ENCODE results near the gene IL17F.
"Not testable (repeated sequence)": the region's sequence is repeated elsewhere in the genome, so short reads cannot be mapped to it uniquely, and the experiment has no call there.

Gene IL17F

GRCh38 chr6:52243282-52243893 is 912 bp downstream of the IL17F start:
- no peak for DNase-seq

GRCh38 chr6:52241819-52242218 is 2.5 kb downstream of the IL17F start:
- no peak for DNase-seq

GRCh38 chr6:52233975-52234823 is 10.1 kb downstream of the IL17F start:
- peak; percentile 68 for DNase-seq

GRCh38 chr6:52233005-52233404 is 11.3 kb downstream of the IL17F start:
- no peak for DNase-seq

GRCh38 chr6:52231406-52232127 is 12.7 kb downstream of the IL17F start:
- peak; percentile 47 for DNase-seq

- DNase-seq = no peak
These were observed 13.6 kb downstream of the IL17F start for GRCh38 chr6:52230685-52231084.

- DNase-seq = peak; percentile 85
These were observed 16.8 kb downstream of the IL17F start for GRCh38 chr6:52227495-52227894.

- DNase-seq = peak; percentile 73
These were observed 23.0 kb downstream of the IL17F start for GRCh38 chr6:52221302-52221701.

GRCh38 chr6:52217761-52218160 is 26.5 kb downstream of the IL17F start:
- no peak for DNase-seq

- DNase-seq = no peak
These were observed 27.2 kb downstream of the IL17F start for GRCh38 chr6:52216932-52217575.

GRCh38 chr6:52215787-52216186 is 28.5 kb downstream of the IL17F start:
- no peak for DNase-seq

- DNase-seq = peak; percentile 50
These were observed 31.2 kb downstream of the IL17F start for GRCh38 chr6:52213127-52213526.

GRCh38 chr6:52210227-52210626 is 34.1 kb downstream of the IL17F start:
- DNase-seq = no peak

- no peak for DNase-seq
These were observed 34.5 kb downstream of the IL17F start for GRCh38 chr6:52209770-52210169.

- DNase-seq = no peak
These were observed 35.7 kb downstream of the IL17F start for GRCh38 chr6:52208612-52209011.

GRCh38 chr6:52207066-52207465 is 37.2 kb downstream of the IL17F start:
- DNase-seq = no peak

GRCh38 chr6:52201493-52201892 is 42.8 kb downstream of the IL17F start:
- no peak for DNase-seq

GRCh38 chr6:52201046-52201445 is 43.3 kb downstream of the IL17F start:
- DNase-seq = no peak

GRCh38 chr6:52200088-52200487 is 44.2 kb downstream of the IL17F start:
- not testable (repeated sequence) for DNase-seq

- no peak for DNase-seq
These were observed 48.4 kb downstream of the IL17F start for GRCh38 chr6:52195886-52196285.

- DNase-seq = no peak
These were observed 52.5 kb downstream of the IL17F start for GRCh38 chr6:52191824-52192223.

GRCh38 chr6:52190409-52190808 is 53.9 kb downstream of the IL17F start:
- DNase-seq = no peak

- no peak for DNase-seq
These were observed 54.3 kb downstream of the IL17F start for GRCh38 chr6:52189974-52190373.

Measured in stimulated activated CD4-positive, alpha-beta T cell treated with anti-CD3 and anti-CD28 coated beads, Interleukin-15, amount 100 ng/mL, for 24 hours (primary cell).